GM23248 (cell line): ENCODE data around the gene DRG2.

ENCODE experiments used
- EZH2 ChIP-seq: fragments of 200-600 bp; sonication (generic); IDR thresholded peaks from 2 replicates; pipeline ENCODE4 v1.6.1; 2018; ENCODE audit warnings: antibody characterized with exemption, mild to moderate bottlenecking; ENCODE audit not compliant: insufficient read depth, poor library complexity, severe bottlenecking
- EZH2phosphoT487 ChIP-seq: fragments of 200-600 bp; sonication (generic); IDR thresholded peaks from 2 replicates; pipeline ENCODE4 v1.6.1; 2018; ENCODE audit warnings: antibody characterized with exemption, moderate library complexity, mild to moderate bottlenecking, low read depth; ENCODE audit not compliant: insufficient read depth

GRCh38 chr17:18139498-18139897 is 51.8 kb downstream of the DRG2 start:
- TF ChIP-seq EZH2 = no peak
- no peak for TF ChIP-seq EZH2phosphoT487
